Thyroid gland (tissue), 4 donors: ENCODE results near the gene UBE2I. TPM values are rescaled to one million over a fixed set of nuclear protein-coding genes. Genes with fewer than 3 reads are reported as not detected.

ENCODE experiments used
- DNase-seq, 2 donors: peaks; one replicate each; pipeline ENCODE4 v3.0.0-alpha.2; 2019
- H3K27ac ChIP-seq, 3 donors: fragments of 200-600 bp; sonication (generic); 1 replicate in 2 of 3; 2 replicates in 1 of 3; pipeline ENCODE4 v1.5.1; 2016 to 2019; ENCODE audit warnings: mild to moderate bottlenecking in 1 of 3, moderate library complexity in 1 of 3
- H3K27me3 ChIP-seq: fragments of 200-600 bp; sonication (generic); one replicate; pipeline ENCODE4 v1.5.1; 2019
- H3K36me3 ChIP-seq, 2 donors: fragments of 200-600 bp; sonication (generic); one replicate each; pipeline ENCODE4 v1.5.1; 2016 to 2019
- H3K4me1 ChIP-seq, 2 donors: fragments of 200-600 bp; sonication (generic); one replicate each; pipeline ENCODE4 v1.5.1; 2017 to 2019
- H3K4me3 ChIP-seq, 3 donors: fragments of 200-600 bp; sonication (generic); replicated peaks in 1 of 3; 1 replicate in 2 of 3; 2 replicates in 1 of 3; pipeline ENCODE4 v1.5.1; 2016; ENCODE audit warnings: mild to moderate bottlenecking in 1 of 3
- H3K9me3 ChIP-seq: fragments of 200-600 bp; sonication (generic); one replicate; pipeline ENCODE4 v1.5.1; 2017
- CTCF ChIP-seq, 6 experiments: fragments of 200-600 bp in 3 of 6; fragments of 450-650 bp in 3 of 6; sonication (generic) in 3 of 6; IDR thresholded peaks; one replicate each; pipeline ENCODE4 v1.5.1; 2016 to 2019; ENCODE audit warnings: antibody characterized with exemption in 6 of 6, mild to moderate bottlenecking in 2 of 6, inconsistent platforms in 1 of 6, moderate library complexity in 1 of 6
- POLR2A ChIP-seq, 2 donors: fragments of 450-650 bp; IDR thresholded peaks; one replicate each; pipeline ENCODE4 v1.6.1; 2017; ENCODE audit warnings: antibody characterized with exemption in 2 of 2, mild to moderate bottlenecking in 2 of 2, moderate library complexity in 1 of 2
- WGBS, 2 donors: methylation state at CpG; one replicate each; pipeline ENCODE4 v1.1.5; 2017; 5-methylcytosine and 5-hydroxymethylcytosine counted together
- intact Hi-C: fragments of 100-400 bp; cut with DNase I; formaldehyde crosslinking; loops from one replicate; pipeline ENCODE4 v1.15.1; 2023
- total RNA-seq, 4 donors: library from RNA; depleted of rRNA; stranded (reverse); fragments of >200 nt; gene quantifications; one replicate each; pipeline ENCODE4 v1.2.3, GENCODE V29; 2016

Gene UBE2I
- total RNA-seq, 4 donors from 2014 or later = 43.4 to 107 (median 79.6) TPM

DNA sequence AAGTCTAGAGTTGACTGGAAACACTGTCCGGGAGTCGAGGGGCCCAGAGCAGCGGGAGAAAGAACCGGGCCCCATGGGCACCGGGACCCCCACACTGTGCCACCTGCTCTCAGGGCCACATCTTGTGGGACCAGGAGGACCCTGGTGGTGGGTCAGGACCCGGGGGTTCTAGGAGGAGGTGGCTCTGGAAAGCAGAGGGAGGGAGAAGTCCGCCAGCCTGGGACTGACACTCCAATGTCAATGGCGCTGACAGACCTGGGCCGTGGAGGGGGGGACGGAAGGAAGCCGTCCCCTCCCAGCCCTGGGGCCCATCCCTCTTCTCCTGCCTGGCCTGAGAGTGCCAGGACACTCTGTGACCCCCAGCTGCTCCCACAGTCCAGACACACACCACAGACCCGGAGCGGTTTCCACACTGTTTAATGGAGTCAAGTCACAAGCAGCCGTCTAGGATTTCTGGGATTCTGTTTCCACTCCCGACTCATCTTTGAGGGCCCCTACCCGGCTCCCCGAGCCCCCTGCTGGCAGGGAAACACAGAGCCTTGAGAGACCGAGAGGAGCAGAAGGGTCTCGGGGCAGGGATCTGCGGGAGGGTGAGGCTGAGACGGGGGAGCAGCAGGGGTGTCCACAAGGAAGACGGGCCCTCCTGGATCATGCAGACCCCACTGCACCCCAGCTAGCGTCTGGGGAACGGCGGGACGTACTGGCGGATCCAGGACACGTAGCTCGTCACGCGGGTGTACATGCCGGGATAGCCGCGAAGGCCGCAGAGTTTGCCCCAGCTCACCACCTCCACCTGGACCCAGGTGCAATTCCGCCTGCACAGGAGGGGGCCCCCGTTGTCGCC is 23.5 kb upstream of the UBE2I start:
- H3K36me3 ChIP-seq = no peaks in the 10 kb centered on the region
- TF ChIP-seq CTCF (IDR thresholded peaks at IDR 0.05) (no peak), POLR2A (IDR thresholded peaks at IDR 0.05) (no peak)
- no peaks in the 10 kb centered on the region for H3K4me1 ChIP-seq
- 69 to 76% methylated on average over 29 to 37 of the region's 38 CpGs for WGBS, 2 donors
- no peaks in the 10 kb centered on the region for H3K9me3 ChIP-seq
- intact Hi-C loops = no loop called here
- H3K4me3 ChIP-seq = no peak overlapping the region
- H3K27me3 ChIP-seq = no peaks in the 10 kb centered on the region
- DNase-seq = no peak
- H3K27ac ChIP-seq = no peak overlapping the region

DNA sequence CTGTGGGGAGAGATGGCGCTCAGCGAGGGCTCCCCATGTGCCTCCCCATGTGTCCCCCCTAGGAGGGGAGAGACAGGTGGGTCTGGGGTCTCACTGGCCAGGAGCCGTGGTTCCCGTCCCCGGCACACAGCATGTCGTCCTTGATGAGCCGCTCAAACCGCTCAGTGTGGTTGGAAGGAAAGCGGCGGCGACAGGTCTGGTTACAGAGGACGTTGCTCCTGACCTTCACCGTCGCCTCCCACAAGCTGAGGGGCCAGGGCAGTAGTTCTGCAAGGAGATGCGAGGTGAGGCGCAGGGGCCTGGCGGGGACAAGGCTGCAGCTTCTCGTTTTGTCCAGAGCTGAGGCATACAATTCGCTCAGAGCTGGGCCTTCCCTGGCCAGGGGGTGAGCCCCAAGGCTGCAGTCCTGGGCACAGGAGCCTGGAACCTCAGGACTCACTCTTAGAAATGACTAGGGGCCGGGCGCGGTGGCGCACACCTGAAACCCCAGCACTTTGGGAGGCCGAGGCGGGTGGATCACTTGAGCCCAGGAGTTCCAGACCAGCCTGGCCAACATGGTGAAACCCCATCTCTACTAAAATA is 22.8 kb upstream of the UBE2I start:
- TF ChIP-seq CTCF (IDR thresholded peaks at IDR 0.05) (no peak), POLR2A (IDR thresholded peaks at IDR 0.05) (no peak)
- WGBS, 2 donors = 86 to 94% methylated on average over 7 to 25 of the region's 25 CpGs
- no peaks in the 10 kb centered on the region for H3K27me3 ChIP-seq
- H3K36me3 ChIP-seq = no peaks in the 10 kb centered on the region
- H3K4me1 ChIP-seq = no peaks in the 10 kb centered on the region
- H3K27ac ChIP-seq = no peak overlapping the region
- no peak overlapping the region for H3K4me3 ChIP-seq
- intact Hi-C loops = no loop called here
- no peak for DNase-seq
- no peaks in the 10 kb centered on the region for H3K9me3 ChIP-seq

GRCh38 chr16:1287982-1288670 is 21.3 kb upstream of the UBE2I start:
- WGBS, 2 donors = 47 to 68% methylated on average over 16 to 19 of the region's 40 CpGs
- DNase-seq = peak in 1 of 2 donors; percentile 16
- no peak for TF ChIP-seq POLR2A (IDR thresholded peaks at IDR 0.05)
- no peak for TF ChIP-seq CTCF (IDR thresholded peaks at IDR 0.05)
- Histone ChIP-seq H3K9me3 (no peaks in the 10 kb centered on the region), H3K27ac (no peak overlapping the region), H3K27me3 (no peaks in the 10 kb centered on the region), H3K36me3 (no peaks in the 10 kb centered on the region), H3K4me3 (no peak overlapping the region), H3K4me1 (no peaks in the 10 kb centered on the region)
- intact Hi-C loops = no loop called here

- no peak overlapping the region for H3K27ac ChIP-seq
- no peaks in the 10 kb centered on the region for H3K4me1 ChIP-seq
- H3K4me3 ChIP-seq = no peak overlapping the region
- 38 to 53% methylated on average over 8 to 15 of the region's 20 CpGs for WGBS, 2 donors
- H3K9me3 ChIP-seq = no peaks in the 10 kb centered on the region
- no peaks in the 10 kb centered on the region for H3K27me3 ChIP-seq
- no peaks in the 10 kb centered on the region for H3K36me3 ChIP-seq
- TF ChIP-seq POLR2A (IDR thresholded peaks at IDR 0.05) (no peak), CTCF (IDR thresholded peaks at IDR 0.05) (no peak)
- DNase-seq = no peak
- intact Hi-C loops = no loop called here
Measured at GRCh38 chr16:1288813-1289476, 20.5 kb upstream of the UBE2I start.
